ENCODE measurements around the gene BDKRB2. TPM values are rescaled to one million over a fixed set of nuclear protein-coding genes. Genes with fewer than 3 reads are reported as not detected.

Gene BDKRB2
- total and polyA plus RNA-seq, 2 of the 13 experiments (the other 11 are each of a cell fraction or from before 2014, with no cell fraction given): 0.03 TPM; not detected in 1

DNA sequence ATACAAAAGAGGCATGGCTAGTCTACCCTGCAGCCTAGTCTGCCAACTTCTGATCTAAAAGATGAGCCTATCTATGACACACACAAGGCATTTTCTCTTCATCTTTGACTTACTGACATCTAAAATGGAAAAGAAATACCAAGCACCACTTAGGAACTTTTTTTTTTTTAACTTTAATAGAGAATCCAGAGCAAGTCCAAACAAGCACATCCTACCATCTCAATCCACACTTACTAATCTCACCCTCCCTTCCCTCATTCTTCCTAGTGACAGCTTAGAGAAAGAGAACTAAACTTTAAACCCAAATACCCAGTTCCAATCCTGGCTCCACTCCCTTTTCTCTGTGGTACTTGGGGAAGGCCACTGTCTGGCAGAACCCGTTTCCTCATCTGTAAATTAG, 83.2 kb downstream of the BDKRB2 start:
- Histone ChIP-seq H3K4me2 (ENCODE audit: low read depth, low read length) (no peak overlapping the region), H2AFZ (ENCODE audit: low read length) (no peak overlapping the region), H4K20me1 (ENCODE audit: insufficient read depth, low read length) (no peaks in the 10 kb centered on the region), H3K4me3 (replicated peaks in 1 of 3; ENCODE audit: insufficient read depth in 1 of 3, low read depth in 2 of 3, low read length in 3 of 3) (no peak overlapping the region), H3K36me3 (replicated peaks in 1 of 2; ENCODE audit: control insufficient read depth in 1 of 2, insufficient read depth in 2 of 2, low read length in 2 of 2) (peaks cover 2 to 22% of the 10 kb centered on the region in 2 experiments; a peak in 3 of 5 replicates), H3K27ac (ENCODE audit: extremely low read length, insufficient read depth, low read length) (no peak overlapping the region), H3K4me1 (ENCODE audit: insufficient read depth, low read length) (peaks cover 11% of the 10 kb centered on the region), H3K79me2 (ENCODE audit: insufficient read depth, low read length) (no peaks in the 10 kb centered on the region), H3K27me3 (ENCODE audit: control insufficient read depth in 1 of 2, insufficient read depth in 2 of 2, low read length in 2 of 2) (no peaks in the 10 kb centered on the region), H3K9me3 (ENCODE audit: low read length) (no peaks in the 10 kb centered on the region), H3K9ac (ENCODE audit: insufficient read depth, low read depth, low read length) (no peak overlapping the region)
- intact Hi-C loops (cut with micrococcal nuclease; ENCODE audit: unreplicated experiment): no loop called here
- ChIA-PET CTCF (ENCODE audit: low intra/inter-chr PET ratio, low total read pairs) (no interaction called here), POLR2A (no interaction called here)
- ATAC-seq (no peak), DNase-seq (ENCODE audit: low spot score) (no peak), FAIRE-seq (no peak)
- TF ChIP-seq, protein P1, sequence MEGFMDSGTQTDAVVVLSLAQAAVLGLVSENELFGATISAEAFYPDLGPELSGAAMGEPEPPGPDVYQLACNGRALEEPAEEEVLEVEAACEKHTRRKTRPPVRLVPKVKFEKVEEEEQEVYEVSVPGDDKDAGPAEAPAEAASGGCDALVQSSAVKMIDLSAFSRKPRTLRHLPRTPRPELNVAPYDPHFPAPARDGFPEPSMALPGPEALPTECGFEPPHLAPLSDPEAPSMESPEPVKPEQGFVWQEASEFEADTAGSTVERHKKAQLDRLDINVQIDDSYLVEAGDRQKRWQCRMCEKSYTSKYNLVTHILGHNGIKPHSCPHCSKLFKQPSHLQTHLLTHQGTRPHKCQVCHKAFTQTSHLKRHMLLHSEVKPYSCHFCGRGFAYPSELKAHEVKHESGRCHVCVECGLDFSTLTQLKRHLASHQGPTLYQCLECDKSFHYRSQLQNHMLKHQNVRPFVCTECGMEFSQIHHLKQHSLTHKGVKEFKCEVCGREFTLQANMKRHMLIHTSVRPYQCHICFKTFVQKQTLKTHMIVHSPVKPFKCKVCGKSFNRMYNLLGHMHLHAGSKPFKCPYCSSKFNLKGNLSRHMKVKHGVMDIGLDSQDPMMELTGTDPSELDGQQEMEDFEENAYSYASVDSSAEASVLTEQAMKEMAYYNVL (CRISPR knock-in tag; IDR thresholded peaks at IDR 0.05; ENCODE audit: borderline replicate concordance): no peak
- TF ChIP-seq SIX4 (CRISPR knock-in tag; IDR thresholded peaks at IDR 0.05): no peak
- TF ChIP-seq AHR (CRISPR knock-in tag; IDR thresholded peaks at IDR 0.05): no peak
- TF ChIP-seq U2AF1 (optimal IDR thresholded peaks at IDR 0.05; ENCODE audit: low read depth, low read length): no peak
- no peak for TF ChIP-seq SUZ12 (IDR thresholded peaks at IDR 0.05; ENCODE audit: low read depth, low read length)
- TF ChIP-seq, protein P2, sequence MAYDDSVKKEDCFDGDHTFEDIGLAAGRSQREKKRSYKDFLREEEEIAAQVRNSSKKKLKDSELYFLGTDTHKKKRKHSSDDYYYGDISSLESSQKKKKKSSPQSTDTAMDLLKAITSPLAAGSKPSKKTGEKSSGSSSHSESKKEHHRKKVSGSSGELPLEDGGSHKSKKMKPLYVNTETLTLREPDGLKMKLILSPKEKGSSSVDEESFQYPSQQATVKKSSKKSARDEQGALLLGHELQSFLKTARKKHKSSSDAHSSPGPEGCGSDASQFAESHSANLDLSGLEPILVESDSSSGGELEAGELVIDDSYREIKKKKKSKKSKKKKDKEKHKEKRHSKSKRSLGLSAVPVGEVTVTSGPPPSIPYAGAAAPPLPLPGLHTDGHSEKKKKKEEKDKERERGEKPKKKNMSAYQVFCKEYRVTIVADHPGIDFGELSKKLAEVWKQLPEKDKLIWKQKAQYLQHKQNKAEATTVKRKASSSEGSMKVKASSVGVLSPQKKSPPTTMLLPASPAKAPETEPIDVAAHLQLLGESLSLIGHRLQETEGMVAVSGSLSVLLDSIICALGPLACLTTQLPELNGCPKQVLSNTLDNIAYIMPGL (CRISPR knock-in tag; IDR thresholded peaks at IDR 0.05; ENCODE audit: borderline replicate concordance in 1 of 2, low read depth in 1 of 2): no peak
- TF ChIP-seq, protein P3, sequence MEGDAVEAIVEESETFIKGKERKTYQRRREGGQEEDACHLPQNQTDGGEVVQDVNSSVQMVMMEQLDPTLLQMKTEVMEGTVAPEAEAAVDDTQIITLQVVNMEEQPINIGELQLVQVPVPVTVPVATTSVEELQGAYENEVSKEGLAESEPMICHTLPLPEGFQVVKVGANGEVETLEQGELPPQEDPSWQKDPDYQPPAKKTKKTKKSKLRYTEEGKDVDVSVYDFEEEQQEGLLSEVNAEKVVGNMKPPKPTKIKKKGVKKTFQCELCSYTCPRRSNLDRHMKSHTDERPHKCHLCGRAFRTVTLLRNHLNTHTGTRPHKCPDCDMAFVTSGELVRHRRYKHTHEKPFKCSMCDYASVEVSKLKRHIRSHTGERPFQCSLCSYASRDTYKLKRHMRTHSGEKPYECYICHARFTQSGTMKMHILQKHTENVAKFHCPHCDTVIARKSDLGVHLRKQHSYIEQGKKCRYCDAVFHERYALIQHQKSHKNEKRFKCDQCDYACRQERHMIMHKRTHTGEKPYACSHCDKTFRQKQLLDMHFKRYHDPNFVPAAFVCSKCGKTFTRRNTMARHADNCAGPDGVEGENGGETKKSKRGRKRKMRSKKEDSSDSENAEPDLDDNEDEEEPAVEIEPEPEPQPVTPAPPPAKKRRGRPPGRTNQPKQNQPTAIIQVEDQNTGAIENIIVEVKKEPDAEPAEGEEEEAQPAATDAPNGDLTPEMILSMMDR (CRISPR knock-in tag; IDR thresholded peaks at IDR 0.05): no peak
- no peak for TF ChIP-seq ZNF776 (CRISPR knock-in tag; IDR thresholded peaks at IDR 0.05)
- WGBS (ENCODE audit: low lambda C conversion rate): 97% methylated on average over 1 of the region's 1 CpG
- in situ Hi-C loops (cut with HindIII; ENCODE audit: extremely low pct_ligation_motif_present, low pct_unique_long_range_greater_than_20kb): no loop called here
- BruUV-seq (replicated peaks): no TSS peak

Small RNA genes within 50 kb of the gene (small RNA-seq; reads per million reads assigned to genes)
- gene CKS1BP1 (ENCODE audit: insufficient read depth in 2 of 3, insufficient read length in 3 of 3, low read depth in 2 of 3, low replicate concordance in 1 of 3): 0 reads per million in 3 experiments

Other genes starting within 250 kb of the BDKRB2 start
- 0.15 and 0.18 TPM in 2 replicates for gene C14orf132, start 165.5 kb upstream of the BDKRB2 start, total RNA-seq (2016; rRNA removed; fragmentation: Illumina TruSeq; extraction: Trizol)
- 0.13 TPM in 2 replicates for gene C14orf132, start 165.5 kb upstream of the BDKRB2 start, polyA plus RNA-seq (2011; rRNA removed)
- gene BDKRB1, start 51.4 kb downstream of the BDKRB2 start, total RNA-seq (2016; rRNA removed; fragmentation: Illumina TruSeq; extraction: Trizol): not detected in 2 replicates
- 0.05 TPM in 1 of 2 replicates, not detected in the other for gene BDKRB1, start 51.4 kb downstream of the BDKRB2 start, polyA plus RNA-seq (2011; rRNA removed)
- 7.5 and 11.3 TPM in 2 replicates for gene ATG2B, start 158.5 kb downstream of the BDKRB2 start, total RNA-seq (2016; rRNA removed; fragmentation: Illumina TruSeq; extraction: Trizol)
- gene ATG2B, start 158.5 kb downstream of the BDKRB2 start, polyA plus RNA-seq (2011; rRNA removed): 7.2 and 7.4 TPM in 2 replicates
- gene GSKIP, start 158.7 kb downstream of the BDKRB2 start, total RNA-seq (2016; rRNA removed; fragmentation: Illumina TruSeq; extraction: Trizol): 27.3 and 52.3 TPM in 2 replicates
- gene GSKIP, start 158.7 kb downstream of the BDKRB2 start, polyA plus RNA-seq (2011; rRNA removed): 9.6 and 12.5 TPM in 2 replicates
- 0.48 and 0.93 TPM in 2 replicates for gene AK7, start 187.3 kb downstream of the BDKRB2 start, total RNA-seq (2016; rRNA removed; fragmentation: Illumina TruSeq; extraction: Trizol)
- 0.45 and 0.46 TPM in 2 replicates for gene AK7, start 187.3 kb downstream of the BDKRB2 start, polyA plus RNA-seq (2011; rRNA removed)